Upper lobe of left lung (tissue), 4 donors: ENCODE data around the gene TPST1.

Experiments
- CTCF ChIP-seq, 6 experiments: fragments of 450-650 bp in 4 of 6; fragments of 200-600 bp in 2 of 6; sonication (generic) in 2 of 6; IDR thresholded peaks; one replicate each; pipeline ENCODE4 v1.5.1; 2016 to 2019; ENCODE audit warnings: antibody characterized with exemption in 6 of 6
- POLR2A ChIP-seq, 4 donors: fragments of 450-650 bp; IDR thresholded peaks; one replicate each; pipeline ENCODE4 v1.5.1; 2016 to 2017; ENCODE audit warnings: antibody characterized with exemption in 4 of 4, mild to moderate bottlenecking in 2 of 4
- POLR2AphosphoS5 ChIP-seq, 2 donors: sonication (generic); formaldehyde crosslinking; IDR thresholded peaks; one replicate each; pipeline ENCODE4 v1.5.1; 2017; ENCODE audit warnings: antibody characterized with exemption in 2 of 2

DNA sequence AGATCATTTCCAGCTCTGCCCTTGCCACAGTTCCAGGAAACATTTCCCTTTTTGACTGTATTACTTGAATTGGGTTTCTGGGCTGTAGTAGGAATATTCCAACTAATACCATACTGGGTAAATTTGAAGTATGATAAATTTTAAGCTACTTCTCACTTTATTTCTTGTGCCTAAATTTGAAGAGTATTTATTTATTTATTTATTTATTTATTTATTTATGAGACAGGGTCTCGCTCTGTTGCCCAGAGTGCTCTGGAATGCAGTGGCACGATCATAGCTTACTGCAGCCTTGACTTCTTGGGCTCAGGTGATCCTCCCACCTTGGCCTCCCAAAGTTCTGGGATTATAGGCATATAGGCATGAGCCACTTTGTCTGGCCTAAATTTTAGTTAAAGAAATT is 105.5 kb downstream of the TPST1 start:
- TF ChIP-seq CTCF (IDR thresholded peaks at IDR 0.05) (no peak), POLR2A (IDR thresholded peaks at IDR 0.05) (no peak), POLR2AphosphoS5 (IDR thresholded peaks at IDR 0.05) (no peak)
